NCI-H146 treated with DMSO at 0.1 percent for 48 hours (cell line): Measurements from ENCODE around the gene CXADR.
"Not testable (repeated sequence)": the region's sequence is repeated elsewhere in the genome, so short reads cannot be mapped to it uniquely, and the experiment has no call there.

Experiments
- DNase-seq: peaks from one replicate; lab custom pipeline; 2025; ENCODE audit not compliant: unreplicated experiment; lab: John Stamatoyannopoulos, UW

The CXADR gene

GRCh38 chr21:17512253-17513213, at the start of gene CXADR:
CXADR (plus strand) TSS chr21:17513043; CDS start chr21:17513130, 87 bp downstream.
- peak; percentile 46 for DNase-seq

DNA sequence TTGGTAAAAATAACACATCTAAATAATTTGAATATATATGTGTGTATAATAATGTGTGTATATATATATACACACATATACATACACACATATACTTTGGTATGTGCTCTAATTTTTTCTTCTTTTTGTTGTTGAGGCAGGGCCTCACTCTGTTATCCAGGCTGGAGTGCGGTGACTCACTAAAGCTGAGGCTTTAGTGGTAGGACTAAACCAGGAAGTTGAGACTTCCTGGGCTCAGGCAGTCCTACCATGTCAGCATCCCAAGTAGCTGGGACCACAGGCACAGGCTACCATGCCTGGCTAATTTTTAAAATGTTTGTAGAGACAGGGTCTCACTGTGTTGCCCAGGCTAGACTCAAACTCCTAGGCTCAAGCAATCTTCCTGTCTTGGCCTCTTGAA, 46.7 kb upstream of the CXADR start:
- DNase-seq: no peak

- no peak for DNase-seq
Observed at GRCh38 chr21:17467392-17467791, 45.5 kb upstream of the CXADR start.

GRCh38 chr21:17467829-17468228, 45.0 kb upstream of the CXADR start:
- DNase-seq: no peak

GRCh38 chr21:17468698-17469097, 44.1 kb upstream of the CXADR start:
- no peak for DNase-seq

GRCh38 chr21:17469727-17470126, 43.1 kb upstream of the CXADR start:
- DNase-seq: no peak

DNA sequence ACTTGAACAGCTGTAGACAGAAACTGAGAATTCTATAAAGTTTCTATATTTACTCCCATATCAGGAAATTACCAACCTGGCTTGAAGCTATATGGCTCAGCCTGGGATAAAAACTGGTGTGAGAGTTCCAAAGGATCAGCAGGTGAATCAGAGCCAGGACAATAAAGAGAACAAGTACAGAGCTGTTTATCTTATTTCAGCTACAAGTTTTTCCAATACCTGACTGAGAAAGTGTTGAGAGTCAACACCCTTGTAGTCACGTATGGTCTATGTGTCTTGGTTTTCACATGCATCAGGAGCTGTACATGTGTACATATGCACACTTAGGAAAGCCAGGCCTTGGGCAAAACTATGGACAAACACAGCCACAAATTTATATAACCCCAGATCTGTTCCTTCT, 40.7 kb upstream of the CXADR start:
- DNase-seq: no peak

DNA sequence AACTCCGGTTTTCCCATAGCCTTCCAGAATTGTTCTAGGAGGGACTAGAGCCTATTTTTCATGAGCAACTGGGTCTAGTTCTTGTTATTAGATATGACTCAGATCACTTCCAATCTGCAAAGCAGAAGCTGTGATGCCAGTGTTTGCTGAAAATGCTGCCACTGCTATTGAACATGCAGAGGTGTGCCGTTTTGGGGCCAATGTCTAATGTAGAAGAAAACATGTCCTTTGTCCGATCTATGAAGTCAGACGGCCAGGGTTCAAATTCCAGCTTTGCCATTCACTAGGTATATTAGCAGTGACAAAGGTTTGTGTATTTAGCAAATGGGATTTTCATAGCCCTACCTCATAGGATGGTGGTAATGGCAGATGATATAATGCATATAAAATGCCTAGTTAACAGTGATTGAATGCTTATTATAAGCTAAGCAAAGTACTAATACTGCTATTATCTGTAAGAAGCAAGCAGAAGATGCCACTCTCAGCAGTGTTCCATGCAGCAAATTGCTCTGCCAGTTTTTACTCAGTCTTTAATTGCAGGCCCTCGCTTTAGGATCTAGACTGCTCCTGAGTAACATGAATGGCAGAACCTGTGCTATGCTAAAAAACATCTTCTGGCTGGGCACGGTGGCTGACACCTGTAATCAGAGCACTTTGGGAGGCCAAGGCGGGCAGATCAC, 40.1 kb upstream of the CXADR start:
- DNase-seq: no peak

DNA sequence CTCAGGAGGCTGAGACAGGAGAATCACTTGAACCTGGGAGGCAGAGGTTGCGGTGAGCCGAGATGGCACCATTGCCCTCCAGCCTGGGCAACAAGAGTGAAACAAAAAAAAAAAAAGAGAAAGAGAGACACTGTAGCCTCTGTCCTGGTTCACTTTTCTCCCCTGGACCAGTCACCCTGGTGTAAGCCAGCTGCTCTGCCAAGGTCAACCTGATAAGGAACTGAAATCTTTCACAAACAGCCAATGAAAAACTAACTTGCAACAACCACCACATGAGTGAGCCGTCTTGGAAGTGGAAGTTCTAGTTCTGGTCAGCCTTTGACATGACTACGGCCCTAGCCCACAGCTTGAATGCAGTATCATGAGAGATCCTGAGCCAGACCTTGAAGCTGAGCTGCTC, 36.8 kb upstream of the CXADR start:
- no peak for DNase-seq

DNA sequence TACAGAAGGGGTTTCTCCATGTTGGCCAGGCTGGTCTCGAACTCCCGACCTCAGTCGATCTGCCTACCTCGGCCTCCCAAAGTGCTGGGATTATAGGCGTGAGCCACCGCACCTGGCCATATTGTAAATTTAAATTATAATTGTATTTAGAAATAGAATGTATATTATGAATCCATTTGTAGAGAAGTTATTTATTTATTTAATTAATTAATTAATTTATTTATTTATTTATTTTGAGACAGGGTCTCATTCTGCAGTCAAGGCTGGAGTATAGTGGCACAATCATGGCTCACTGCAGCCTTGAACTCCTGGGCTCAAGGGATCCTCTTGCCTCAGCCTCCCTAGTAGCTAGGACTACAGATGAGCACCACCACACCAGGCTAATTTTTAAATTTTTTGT, 34.7 kb upstream of the CXADR start:
- not testable (repeated sequence) for DNase-seq

DNA sequence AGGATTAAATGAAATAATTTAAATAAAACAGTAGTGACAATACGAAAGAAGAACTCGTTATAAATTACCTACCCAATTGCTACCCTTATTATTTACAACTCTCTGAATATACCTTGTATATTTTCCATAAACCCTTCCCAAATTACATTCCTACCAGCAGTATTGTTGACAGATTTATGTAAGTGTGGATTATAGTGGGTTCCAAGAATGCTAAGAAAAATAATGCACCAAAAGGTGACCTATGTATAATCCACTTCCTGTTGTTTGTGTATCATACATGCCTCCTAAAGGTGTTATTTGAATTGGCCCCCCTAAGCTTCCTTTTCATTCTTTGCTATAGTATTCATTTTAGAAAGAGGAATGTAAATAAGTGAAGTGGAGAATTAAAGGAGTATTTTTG, 33.2 kb upstream of the CXADR start:
- no peak for DNase-seq

DNA sequence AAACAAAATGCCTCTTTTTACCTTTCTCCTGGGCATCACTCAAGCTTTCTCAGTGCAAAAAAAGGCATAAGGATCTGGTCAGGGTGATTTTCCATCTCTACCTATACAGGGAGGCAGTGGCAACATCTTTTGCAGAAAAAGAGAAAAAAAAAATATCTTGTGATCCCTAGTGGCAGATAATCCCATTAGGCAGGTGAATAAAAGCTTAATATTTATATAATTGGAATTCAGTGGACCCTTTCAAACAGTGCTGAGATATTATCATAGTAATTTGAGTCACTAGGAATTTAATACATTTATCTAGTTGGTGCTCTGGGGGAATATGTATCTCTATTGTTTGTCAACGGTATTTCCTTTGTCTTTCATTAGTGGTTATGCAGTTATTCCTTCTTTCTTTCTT, 29.9 kb upstream of the CXADR start:
- no peak for DNase-seq

DNA sequence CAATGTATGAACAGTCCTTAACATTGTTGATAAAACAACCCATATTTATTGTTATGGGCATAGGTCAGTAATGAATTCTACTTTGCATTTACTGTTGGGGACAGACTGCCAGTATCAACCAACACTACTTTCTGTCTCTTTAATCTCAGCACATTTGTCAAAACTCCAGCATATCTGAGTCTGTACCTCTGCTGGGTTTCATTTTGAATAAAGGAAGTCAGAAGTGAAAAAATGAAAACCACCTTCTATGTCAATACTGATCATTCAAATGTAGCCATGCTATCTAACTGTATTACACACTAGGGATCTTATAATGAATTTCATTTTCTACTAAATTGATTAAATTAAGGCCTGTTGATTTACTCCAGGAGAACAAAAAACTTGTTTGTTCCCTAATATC, 24.2 kb upstream of the CXADR start:
- no peak for DNase-seq

DNA sequence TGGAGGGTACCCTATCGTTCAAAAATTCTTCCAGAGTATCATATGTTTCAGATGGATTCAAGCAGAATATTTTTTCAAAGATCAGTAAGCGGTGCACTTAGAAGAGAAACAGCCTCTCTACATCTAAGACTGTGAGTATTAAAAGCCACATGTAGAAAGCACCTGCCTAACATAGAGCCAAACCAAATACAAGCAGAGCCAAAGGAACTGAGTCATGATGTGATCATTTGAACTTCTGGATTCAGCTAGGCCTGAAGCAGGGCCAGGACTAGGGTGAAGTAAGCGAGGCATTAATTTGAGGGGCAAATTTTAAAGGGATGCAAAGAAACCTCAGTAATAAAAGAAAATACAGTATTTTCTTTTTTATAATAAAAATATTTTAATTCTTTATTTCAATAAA, 23.3 kb upstream of the CXADR start:
- DNase-seq: not testable (repeated sequence)

DNA sequence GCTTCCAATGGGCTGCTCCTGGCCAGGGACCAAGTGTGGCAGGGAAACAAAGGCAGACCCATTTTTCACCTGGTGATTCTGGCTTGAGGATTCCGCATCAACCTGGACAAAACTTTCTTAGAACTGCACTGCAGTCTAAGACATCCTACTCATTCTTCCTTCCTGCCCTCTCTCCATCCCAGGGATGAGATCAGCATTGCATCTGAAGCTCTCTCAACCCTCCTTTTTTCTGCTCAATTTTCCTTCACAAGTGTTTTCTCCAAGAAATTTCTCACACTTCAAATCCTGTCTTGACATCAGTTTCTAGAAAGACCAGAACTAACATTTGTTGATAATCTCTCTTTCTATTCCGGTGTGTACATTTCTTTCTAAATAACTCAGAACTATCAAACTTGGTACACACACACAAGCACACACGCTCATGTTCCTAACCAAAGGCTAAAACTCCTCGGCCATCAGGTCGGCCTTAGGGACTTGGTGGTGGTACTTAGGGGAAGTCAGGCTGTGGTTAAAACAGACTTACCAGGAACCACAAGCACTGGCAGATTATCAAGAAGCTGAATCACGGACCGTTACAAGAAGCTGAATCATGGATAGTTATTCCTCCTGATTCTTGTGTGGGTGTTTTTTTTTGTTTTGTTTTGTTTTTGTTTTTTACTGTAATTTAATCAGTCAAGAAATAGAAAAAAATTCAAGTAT, 21.0 kb upstream of the CXADR start:
- DNase-seq: no peak

DNA sequence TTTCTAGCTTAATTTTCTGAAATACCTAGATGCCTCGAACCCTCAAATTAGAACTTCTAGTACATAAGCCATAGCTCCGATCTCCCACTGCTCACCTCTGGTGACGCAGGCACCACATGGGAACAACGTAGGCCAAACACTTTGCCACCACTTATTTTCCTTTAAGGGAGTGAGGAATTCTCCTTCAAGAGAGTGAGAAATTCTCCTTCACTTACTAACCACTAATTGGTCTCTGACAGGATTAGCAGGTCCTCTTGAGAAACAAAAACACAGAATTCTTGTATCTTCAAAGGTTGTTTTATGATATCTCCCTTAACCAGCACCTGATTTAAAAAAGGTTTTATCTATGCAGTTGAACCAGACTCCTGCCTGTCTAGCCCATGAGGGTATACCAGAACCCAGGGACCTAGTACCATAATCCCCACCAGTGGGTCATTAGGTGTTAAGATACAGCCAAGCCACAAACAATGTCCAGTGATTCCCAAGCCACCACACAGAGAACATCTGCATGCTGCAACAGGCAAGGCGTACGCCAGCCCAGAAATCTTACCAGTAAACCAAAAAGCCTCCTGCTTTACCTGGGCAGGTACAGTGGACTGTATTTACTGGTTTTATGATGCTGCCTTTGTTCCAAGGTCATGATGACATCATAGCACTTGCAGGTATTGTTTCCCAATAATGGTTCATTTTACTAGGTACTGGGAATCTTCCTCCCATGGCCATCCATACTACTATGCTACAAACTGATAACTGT, 20.3 kb upstream of the CXADR start:
- DNase-seq: no peak

DNA sequence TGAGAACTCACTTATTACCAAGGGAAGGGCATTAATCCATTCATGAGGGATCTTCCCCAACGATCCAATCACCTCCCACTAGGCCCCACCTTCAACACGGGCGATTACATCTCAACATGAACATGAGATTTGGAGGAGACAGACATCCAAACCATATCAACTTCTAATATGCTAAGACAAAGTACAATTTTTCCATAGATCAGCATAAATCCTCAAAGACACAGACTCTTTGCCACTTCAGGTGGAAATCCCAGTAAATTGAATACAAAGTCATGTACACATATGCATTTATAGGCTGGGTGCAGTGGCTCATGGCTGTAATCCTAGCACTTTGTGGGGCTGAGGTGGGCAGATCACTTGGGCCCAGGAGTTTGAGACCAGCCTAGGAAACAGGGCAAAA, 18.8 kb upstream of the CXADR start:
- no peak for DNase-seq

DNA sequence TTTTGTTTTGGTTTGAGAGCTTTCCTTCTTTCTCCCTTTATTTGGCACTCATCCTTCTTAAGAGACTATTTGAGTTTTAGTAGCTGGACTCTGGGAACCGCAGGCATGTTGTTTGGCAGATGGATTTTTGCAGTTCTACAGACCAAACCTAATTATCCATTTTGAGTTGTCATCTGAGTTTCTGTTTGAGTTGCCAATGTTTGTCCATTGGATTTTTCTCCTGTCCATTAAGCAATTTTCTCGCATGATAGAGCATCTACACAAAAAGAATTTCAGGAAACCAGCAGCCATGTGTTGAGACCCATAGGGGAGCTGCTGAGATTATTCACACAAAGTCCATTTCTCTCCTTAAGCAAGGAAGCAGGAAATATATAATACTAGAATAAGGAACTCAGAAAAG, 17.2 kb upstream of the CXADR start:
- no peak for DNase-seq

- no peak for DNase-seq
Observed at GRCh38 chr21:17497316-17497715, 15.5 kb upstream of the CXADR start.

GRCh38 chr21:17498586-17498985, 14.3 kb upstream of the CXADR start:
- DNase-seq: no peak
